Heart left ventricle (tissue), 13 donors: Measurements from ENCODE around the gene UBE2Q1.

Source experiments
- CTCF ChIP-seq, 12 donors: fragments of 200-600 bp; sonication (generic) in 4 of 12; IDR thresholded peaks; one replicate each; pipeline versions ENCODE4 v1.5.0 to v1.8.0; 2018 to 2022; ENCODE audit warnings: antibody characterized with exemption in 12 of 12, mild to moderate bottlenecking in 5 of 12
- POLR2A ChIP-seq, 2 donors: fragments of 450-650 bp; IDR thresholded peaks; one replicate each; pipeline ENCODE4 v1.6.1; 2017; ENCODE audit warnings: antibody characterized with exemption in 2 of 2, mild to moderate bottlenecking in 2 of 2, moderate library complexity in 2 of 2
- donor health status: ischemic (EF 13 %, LVEDD 7.1; RV severe dilation, severe dysfunction).
- donor health status: DM: no; HTN: yes; CAD: no.
- donor health status: DM: no; HTN: no; CAD: no.
- donor health status: ischemic (EF 25% LVEDD 6.9; RV normal size, moderate dysfunction).
- donor health status: ischemic (EF 25% LVEDD 5.7; RV mildly dilated, moderate dysfunction).
- donor health status: ischemic (EF 35%, LVEDD 5.7; RV mildly dilated, moderate dysfunction).
- donor health status: nonischemic (EF 11% LVEDD 7.7; RV severe dilation, severe dysfunction).
- donor health status: DM: yes; HTN: yes; CAD: no.
- donor health status: PGD.
- donor health status: ischemic (EF 29% LVEDD 5.4; RV normal size, mild dysfunction).
- donor health status: nonischemic (EF 23%, LVEDD 6.1; RV moderate dilation, normal function).

- TF ChIP-seq CTCF (IDR thresholded peaks at IDR 0.05) (no peak), POLR2A (IDR thresholded peaks at IDR 0.05) (no peak)
Measured at GRCh38 chr1:154551474-154551873, 7.0 kb downstream of the UBE2Q1 start.
